ENCODE results near the gene FAM89B.
A peak's percentile ranks its signal among the peaks of the same experiment; 100 is the strongest.
"Not testable (repeated sequence)": the region's sequence is repeated elsewhere in the genome, so short reads cannot be mapped to it uniquely, and the experiment has no call there.

Gene FAM89B

GRCh38 chr11:65572356-65573051, at the start of gene FAM89B:
Gene FAM89B (plus strand): TSS chr11:65572538. CDS start chr11:65572670, 132 bp downstream.
- DNase-seq (ENCODE audit: low read depth): peak; percentile 82

DNA sequence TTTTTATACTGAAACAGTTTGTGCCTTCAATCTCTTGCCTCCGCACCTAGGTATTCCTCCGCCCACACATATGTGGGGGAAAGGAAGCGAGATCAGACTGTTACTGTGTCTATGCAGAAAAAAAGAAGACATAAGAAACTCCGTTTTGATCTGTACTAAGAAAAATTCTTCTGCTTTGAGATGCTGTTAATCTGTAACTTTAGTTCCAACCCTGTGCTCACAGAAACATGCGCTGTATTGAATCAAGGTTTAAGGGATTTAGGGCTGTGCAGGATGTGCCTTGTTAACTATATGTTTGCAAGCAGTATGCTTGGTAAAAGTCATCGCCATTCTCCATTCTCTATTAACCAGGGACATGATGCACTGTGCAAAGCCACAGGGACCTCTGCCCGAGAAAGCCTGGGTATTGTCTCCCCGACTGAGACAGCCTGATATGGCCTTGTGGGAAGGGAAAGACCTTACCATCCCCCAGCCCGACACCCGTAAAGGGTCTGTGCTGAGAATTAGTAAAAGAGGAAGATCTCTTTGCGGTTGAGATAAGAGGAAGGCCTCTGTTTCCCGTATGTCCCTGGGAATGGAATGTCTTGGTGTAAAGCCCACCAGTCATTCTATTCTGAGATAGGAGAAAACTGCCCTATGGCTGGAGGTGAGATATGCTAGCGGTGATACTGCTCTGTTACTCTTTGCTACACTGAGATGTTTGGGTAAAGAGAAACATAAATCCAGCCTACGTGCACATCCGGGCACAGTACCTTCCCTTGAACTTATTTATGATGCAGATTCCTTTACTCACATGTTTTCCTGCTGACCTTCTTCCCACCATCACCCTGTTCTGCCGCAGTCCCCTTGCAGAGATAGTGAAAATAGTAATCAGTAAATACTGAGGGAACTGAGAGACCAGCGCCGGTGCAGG, 49.4 kb upstream of the FAM89B start:
- not testable (repeated sequence) for DNase-seq (ENCODE audit: low read depth)

GRCh38 chr11:65523631-65523968, 48.7 kb upstream of the FAM89B start:
- DNase-seq (ENCODE audit: low read depth): not testable (repeated sequence)

- DNase-seq (ENCODE audit: low read depth): no peak
Measured at GRCh38 chr11:65524014-65524740, 48.2 kb upstream of the FAM89B start.

DNA sequence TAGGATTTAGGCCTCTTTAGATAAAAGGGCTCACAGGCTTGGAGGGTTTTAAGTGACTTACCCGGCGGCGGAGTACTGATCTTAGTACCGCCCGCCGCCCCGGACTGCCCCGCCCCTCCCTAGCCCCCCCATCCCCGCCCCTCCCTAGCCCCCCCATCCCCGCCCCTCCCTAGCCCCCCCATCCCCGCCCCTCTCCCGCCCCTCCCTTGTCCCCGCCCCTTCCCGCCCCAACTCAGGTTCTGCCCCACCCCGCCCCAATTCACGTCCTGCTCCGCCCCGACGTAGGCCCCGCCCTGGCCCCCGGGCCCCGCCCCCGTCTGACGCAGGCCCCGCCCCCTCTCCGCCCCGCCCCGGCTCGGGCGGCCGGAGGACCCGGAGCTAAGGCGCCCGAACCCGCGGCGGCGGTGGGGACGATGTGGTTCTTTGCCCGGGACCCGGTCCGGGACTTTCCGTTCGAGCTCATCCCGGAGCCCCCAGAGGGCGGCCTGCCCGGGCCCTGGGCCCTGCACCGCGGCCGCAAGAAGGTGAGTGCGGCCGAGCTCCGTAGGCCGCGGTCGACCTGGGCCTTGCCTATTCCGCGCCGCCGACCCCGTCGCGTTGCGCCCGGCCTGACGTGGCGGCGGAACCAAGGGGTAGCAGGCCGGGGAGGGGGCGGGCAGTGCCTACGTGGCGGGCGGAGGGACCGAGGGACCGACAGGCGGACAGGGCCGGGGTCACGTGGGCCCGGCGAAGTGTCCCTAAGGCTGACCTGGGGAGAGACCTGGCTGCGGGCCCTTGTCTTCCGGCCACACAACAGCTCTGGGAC, 47.4 kb upstream of the FAM89B start, which contains the start of gene SCYL1:
Gene SCYL1 (plus strand): TSS at position 343 of the 805 bp plus-strand sequence. CDS start 71 bp downstream, at position 414.
- peak; percentile 79 for DNase-seq (ENCODE audit: low read depth)

GRCh38 chr11:65525546-65526480, 46.5 kb upstream of the FAM89B start:
- DNase-seq (ENCODE audit: low read depth): no peak

DNA sequence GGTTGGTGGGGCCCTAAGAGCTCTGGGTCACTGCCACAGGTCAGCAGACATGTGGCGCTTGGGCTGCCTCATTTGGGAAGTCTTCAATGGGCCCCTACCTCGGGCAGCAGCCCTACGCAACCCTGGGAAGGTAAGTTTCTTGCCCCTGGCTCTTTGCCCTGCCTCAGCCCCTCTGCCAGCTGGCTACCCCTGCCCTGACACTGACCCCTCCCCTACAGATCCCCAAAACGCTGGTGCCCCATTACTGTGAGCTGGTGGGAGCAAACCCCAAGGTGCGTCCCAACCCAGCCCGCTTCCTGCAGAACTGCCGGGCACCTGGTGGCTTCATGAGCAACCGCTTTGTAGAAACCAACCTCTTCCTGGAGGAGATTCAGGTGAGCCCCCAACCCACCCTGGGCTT, 45.6 kb upstream of the FAM89B start:
- no peak for DNase-seq (ENCODE audit: low read depth)

- no peak for DNase-seq (ENCODE audit: low read depth)
Measured at GRCh38 chr11:65528819-65529350, 43.5 kb upstream of the FAM89B start.

GRCh38 chr11:65529475-65530156, 42.7 kb upstream of the FAM89B start:
- DNase-seq (ENCODE audit: low read depth): no peak

DNA sequence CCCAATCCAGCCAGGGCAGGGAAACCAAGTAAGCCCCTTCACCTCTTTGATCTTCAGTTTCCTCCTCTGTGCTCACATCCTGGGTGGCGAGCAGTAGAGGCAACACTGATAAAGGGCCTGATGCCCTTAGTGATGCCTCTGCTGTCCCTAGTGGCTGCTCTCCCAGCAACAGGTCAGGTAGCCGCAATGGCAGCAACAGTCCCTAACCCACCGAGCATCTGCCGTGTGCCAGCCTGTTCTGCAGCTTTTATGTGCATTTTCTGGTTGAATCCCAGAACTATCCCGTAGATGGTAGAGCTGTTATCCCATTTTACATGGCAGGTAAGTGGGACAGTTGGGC, 42.2 kb upstream of the FAM89B start:
- no peak for DNase-seq (ENCODE audit: low read depth)

DNA sequence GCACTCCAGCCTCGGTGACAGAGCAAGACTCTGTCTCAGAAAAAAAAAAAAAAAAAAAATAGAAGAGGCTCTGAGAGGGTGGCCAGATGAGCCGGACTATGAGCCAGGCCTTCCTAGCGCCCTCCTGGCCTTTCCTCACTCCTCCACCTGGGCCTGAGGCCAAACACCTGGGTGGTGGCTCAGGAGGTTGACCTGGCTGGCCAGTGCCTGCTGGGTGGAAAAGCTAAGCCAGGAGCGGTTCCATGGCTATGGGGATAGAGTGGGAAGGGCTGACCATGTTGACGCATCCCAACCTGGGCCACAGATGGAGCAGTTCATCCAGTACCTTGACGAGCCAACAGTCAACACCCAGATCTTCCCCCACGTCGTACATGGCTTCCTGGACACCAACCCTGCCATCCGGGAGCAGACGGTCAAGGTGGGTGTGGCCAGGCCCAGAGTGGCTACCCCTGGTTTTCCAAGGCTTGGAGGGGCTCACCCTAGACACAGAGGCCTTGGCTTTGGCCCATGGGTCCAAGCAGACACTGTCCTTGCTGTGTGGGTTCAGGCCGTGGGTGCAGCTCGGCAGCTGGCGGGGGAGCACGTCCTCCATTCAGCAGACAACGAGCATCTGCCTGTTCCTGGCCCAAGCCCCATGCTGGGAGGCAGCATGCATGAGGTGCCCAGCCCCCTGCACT, 39.8 kb upstream of the FAM89B start:
- no peak for DNase-seq (ENCODE audit: low read depth)

GRCh38 chr11:65535102-65535501, 37.2 kb upstream of the FAM89B start:
- DNase-seq (ENCODE audit: low read depth): no peak

- no peak for DNase-seq (ENCODE audit: low read depth)
Measured at GRCh38 chr11:65536412-65537295, 35.7 kb upstream of the FAM89B start.

DNA sequence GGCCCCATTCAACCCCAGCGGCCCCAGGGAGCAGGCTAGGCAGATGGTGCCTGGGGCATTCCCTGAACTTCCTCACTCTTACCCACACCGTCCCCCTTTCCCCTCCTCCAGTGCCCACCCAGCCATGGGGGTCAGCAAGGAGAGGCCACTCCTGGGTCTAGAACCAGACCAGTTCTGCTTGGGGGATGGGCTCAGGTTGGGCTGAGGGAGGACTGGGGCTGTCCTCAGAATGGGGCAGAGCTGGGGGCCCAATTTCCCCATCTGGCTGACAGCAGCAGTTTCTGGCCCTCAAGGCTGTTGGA, 35.1 kb upstream of the FAM89B start:
- DNase-seq (ENCODE audit: low read depth): no peak

DNA sequence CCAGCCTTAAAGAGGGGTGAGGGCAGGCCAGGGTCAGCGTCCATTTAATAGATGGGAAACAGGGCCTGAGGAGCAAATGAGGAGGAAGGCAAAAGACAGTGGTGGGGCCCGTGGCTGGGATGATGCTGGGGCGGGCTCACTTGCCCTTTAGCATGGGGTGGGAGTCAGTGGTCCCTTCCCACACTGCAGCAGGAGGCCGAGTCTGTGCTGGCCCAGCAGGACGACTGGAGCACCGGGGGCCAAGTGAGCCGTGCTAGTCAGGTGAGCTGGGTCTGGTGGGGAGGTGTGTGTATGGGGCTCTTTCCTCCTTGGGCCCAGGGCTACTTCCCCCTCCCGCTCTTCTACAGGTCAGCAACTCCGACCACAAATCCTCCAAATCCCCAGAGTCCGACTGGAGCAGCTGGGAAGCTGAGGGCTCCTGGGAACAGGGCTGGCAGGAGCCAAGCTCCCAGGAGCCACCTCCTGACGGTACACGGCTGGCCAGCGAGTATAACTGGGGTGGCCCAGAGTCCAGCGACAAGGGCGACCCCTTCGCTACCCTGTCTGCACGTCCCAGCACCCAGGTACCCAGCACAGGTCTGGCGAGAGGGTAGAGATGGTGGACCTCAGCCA, 34.6 kb upstream of the FAM89B start:
- DNase-seq (ENCODE audit: low read depth): no peak

GRCh38 chr11:65538232-65538914, 34.0 kb upstream of the FAM89B start:
- DNase-seq (ENCODE audit: low read depth): no peak
